Measurements from ENCODE around the gene LCAT. TPM values are rescaled to one million over a fixed set of nuclear protein-coding genes. Genes with fewer than 3 reads are reported as not detected.

LCAT gene
- 10 to 100 TPM in 1 of 2 donors, 1 to 10 TPM in 1; 6.2 to 22.9 TPM for polyA plus RNA-seq

- Histone ChIP-seq H3K36me3 (ENCODE audit: control insufficient read depth in 2 of 2, insufficient read depth in 2 of 2, low read length in 1 of 2) (peaks cover 7 to 39% of the 10 kb centered on the region in 2 donors), H3K4me3 (ENCODE audit: low read depth in 1 of 2, low read length in 2 of 2) (no peak within 1 kb of the TSS), H3K27ac (ENCODE audit: low read depth in 2 of 2, low read length in 1 of 2) (peak within 1 kb of the TSS; percentile 35 to 51), H3K9me3 (ENCODE audit: control insufficient read depth in 2 of 2, insufficient read depth in 1 of 2, low read depth in 1 of 2, low read length in 1 of 2) (no peaks in the 10 kb centered on the region), H3K4me1 (ENCODE audit: control insufficient read depth in 2 of 2, insufficient read depth in 2 of 2, low read length in 1 of 2) (peaks cover 0 to 10% of the 10 kb centered on the region in 2 donors), H3K27me3 (ENCODE audit: control insufficient read depth in 1 of 2, insufficient read depth in 2 of 2, low read length in 2 of 2) (no peaks in the 10 kb centered on the region)
- WGBS, 2 donors: 59 to 64% methylated on average over 21 to 23 of the region's 23 CpGs
Observed at GRCh38 chr16:67943619-67944504, at the start of gene LCAT. Gene LCAT, minus strand, starts transcription at chr16:67944120. Its CDS starts 19 bp downstream, at chr16:67944101.

GRCh38 chr16:67993207-67994039 lies 49.5 kb upstream of the LCAT start:
- Histone ChIP-seq H3K36me3 (ENCODE audit: control insufficient read depth in 2 of 2, insufficient read depth in 2 of 2, low read length in 1 of 2) (peaks cover 0 to 4% of the 10 kb centered on the region in 2 donors), H3K27me3 (ENCODE audit: control insufficient read depth in 1 of 2, insufficient read depth in 2 of 2, low read length in 2 of 2) (no peaks in the 10 kb centered on the region), H3K4me1 (ENCODE audit: control insufficient read depth in 2 of 2, insufficient read depth in 2 of 2, low read length in 1 of 2) (peaks cover 0 to 13% of the 10 kb centered on the region in 2 donors), H3K27ac (ENCODE audit: low read depth in 2 of 2, low read length in 1 of 2) (peak overlapping the region; percentile 6 to 52), H3K9me3 (ENCODE audit: control insufficient read depth in 2 of 2, insufficient read depth in 1 of 2, low read depth in 1 of 2, low read length in 1 of 2) (no peaks in the 10 kb centered on the region), H3K4me3 (ENCODE audit: low read depth in 1 of 2, low read length in 2 of 2) (peak overlapping the region in 1 of 2 donors; percentile 42)
- WGBS, 2 donors: 13 to 23% methylated on average over 22 to 39 of the region's 39 CpGs

- Histone ChIP-seq H3K36me3 (ENCODE audit: control insufficient read depth in 2 of 2, insufficient read depth in 2 of 2, low read length in 1 of 2) (peaks cover 0 to 4% of the 10 kb centered on the region in 2 donors), H3K27ac (ENCODE audit: low read depth in 2 of 2, low read length in 1 of 2) (peak overlapping the region in 1 of 2 donors; percentile 6), H3K4me3 (ENCODE audit: low read depth in 1 of 2, low read length in 2 of 2) (no peak overlapping the region), H3K9me3 (ENCODE audit: control insufficient read depth in 2 of 2, insufficient read depth in 1 of 2, low read depth in 1 of 2, low read length in 1 of 2) (no peaks in the 10 kb centered on the region), H3K4me1 (ENCODE audit: control insufficient read depth in 2 of 2, insufficient read depth in 2 of 2, low read length in 1 of 2) (peaks cover 0 to 13% of the 10 kb centered on the region in 2 donors), H3K27me3 (ENCODE audit: control insufficient read depth in 1 of 2, insufficient read depth in 2 of 2, low read length in 2 of 2) (no peaks in the 10 kb centered on the region)
- 71% methylated on average over 20 of the region's 20 CpGs for WGBS, 2 donors
Observed at GRCh38 chr16:67992661-67993206, 48.8 kb upstream of the LCAT start.

- Histone ChIP-seq H3K27ac (ENCODE audit: low read depth in 2 of 2, low read length in 1 of 2) (no peak overlapping the region), H3K4me3 (ENCODE audit: low read depth in 1 of 2, low read length in 2 of 2) (no peak overlapping the region), H3K4me1 (ENCODE audit: control insufficient read depth in 2 of 2, insufficient read depth in 2 of 2, low read length in 1 of 2) (peaks cover 0 to 13% of the 10 kb centered on the region in 2 donors), H3K27me3 (ENCODE audit: control insufficient read depth in 1 of 2, insufficient read depth in 2 of 2, low read length in 2 of 2) (no peaks in the 10 kb centered on the region), H3K36me3 (ENCODE audit: control insufficient read depth in 2 of 2, insufficient read depth in 2 of 2, low read length in 1 of 2) (peaks cover 0 to 4% of the 10 kb centered on the region in 2 donors), H3K9me3 (ENCODE audit: control insufficient read depth in 2 of 2, insufficient read depth in 1 of 2, low read depth in 1 of 2, low read length in 1 of 2) (no peaks in the 10 kb centered on the region)
- 82 to 93% methylated on average over 6 of the region's 6 CpGs for WGBS, 2 donors
Observed at GRCh38 chr16:67990018-67990386, 46.1 kb upstream of the LCAT start.

- H3K4me1 ChIP-seq (ENCODE audit: control insufficient read depth in 2 of 2, insufficient read depth in 2 of 2, low read length in 1 of 2): peaks cover 0 to 15% of the 10 kb centered on the region in 2 donors
- WGBS, 2 donors: 85% methylated on average over 8 of the region's 8 CpGs
- H3K36me3 ChIP-seq (ENCODE audit: control insufficient read depth in 2 of 2, insufficient read depth in 2 of 2, low read length in 1 of 2): peaks cover 0 to 4% of the 10 kb centered on the region in 2 donors
- no peaks in the 10 kb centered on the region for H3K27me3 ChIP-seq (ENCODE audit: control insufficient read depth in 1 of 2, insufficient read depth in 2 of 2, low read length in 2 of 2)
- H3K9me3 ChIP-seq (ENCODE audit: control insufficient read depth in 2 of 2, insufficient read depth in 1 of 2, low read depth in 1 of 2, low read length in 1 of 2): no peaks in the 10 kb centered on the region
- no peak overlapping the region for H3K27ac ChIP-seq (ENCODE audit: low read depth in 2 of 2, low read length in 1 of 2)
- no peak overlapping the region for H3K4me3 ChIP-seq (ENCODE audit: low read depth in 1 of 2, low read length in 2 of 2)
Observed at GRCh38 chr16:67989322-67990017, 45.5 kb upstream of the LCAT start.

- 75 to 88% methylated on average over 3 of the region's 3 CpGs for WGBS, 2 donors
- no peaks in the 10 kb centered on the region for H3K27me3 ChIP-seq (ENCODE audit: control insufficient read depth in 1 of 2, insufficient read depth in 2 of 2, low read length in 2 of 2)
- H3K9me3 ChIP-seq (ENCODE audit: control insufficient read depth in 2 of 2, insufficient read depth in 1 of 2, low read depth in 1 of 2, low read length in 1 of 2): no peaks in the 10 kb centered on the region
- H3K27ac ChIP-seq (ENCODE audit: low read depth in 2 of 2, low read length in 1 of 2): no peak overlapping the region
- H3K4me1 ChIP-seq (ENCODE audit: control insufficient read depth in 2 of 2, insufficient read depth in 2 of 2, low read length in 1 of 2): peaks cover 0 to 12% of the 10 kb centered on the region in 2 donors
- H3K4me3 ChIP-seq (ENCODE audit: low read depth in 1 of 2, low read length in 2 of 2): no peak overlapping the region
- peaks cover 0 to 4% of the 10 kb centered on the region in 2 donors for H3K36me3 ChIP-seq (ENCODE audit: control insufficient read depth in 2 of 2, insufficient read depth in 2 of 2, low read length in 1 of 2)
Observed at GRCh38 chr16:67988675-67989074, 44.8 kb upstream of the LCAT start.

GRCh38 chr16:67987460-67988160 lies 43.7 kb upstream of the LCAT start:
- no peak overlapping the region for H3K27ac ChIP-seq (ENCODE audit: low read depth in 2 of 2, low read length in 1 of 2)
- H3K36me3 ChIP-seq (ENCODE audit: control insufficient read depth in 2 of 2, insufficient read depth in 2 of 2, low read length in 1 of 2): peaks cover 0 to 4% of the 10 kb centered on the region in 2 donors
- no peaks in the 10 kb centered on the region for H3K27me3 ChIP-seq (ENCODE audit: control insufficient read depth in 1 of 2, insufficient read depth in 2 of 2, low read length in 2 of 2)
- WGBS, 2 donors: 74 to 78% methylated on average over 11 of the region's 11 CpGs
- H3K4me3 ChIP-seq (ENCODE audit: low read depth in 1 of 2, low read length in 2 of 2): no peak overlapping the region
- H3K9me3 ChIP-seq (ENCODE audit: control insufficient read depth in 2 of 2, insufficient read depth in 1 of 2, low read depth in 1 of 2, low read length in 1 of 2): no peaks in the 10 kb centered on the region
- peaks cover 0 to 3% of the 10 kb centered on the region in 2 donors for H3K4me1 ChIP-seq (ENCODE audit: control insufficient read depth in 2 of 2, insufficient read depth in 2 of 2, low read length in 1 of 2)

- H3K27ac ChIP-seq (ENCODE audit: low read depth in 2 of 2, low read length in 1 of 2): no peak overlapping the region
- peaks cover 0 to 4% of the 10 kb centered on the region in 2 donors for H3K36me3 ChIP-seq (ENCODE audit: control insufficient read depth in 2 of 2, insufficient read depth in 2 of 2, low read length in 1 of 2)
- H3K4me3 ChIP-seq (ENCODE audit: low read depth in 1 of 2, low read length in 2 of 2): no peak overlapping the region
- no peaks in the 10 kb centered on the region for H3K27me3 ChIP-seq (ENCODE audit: control insufficient read depth in 1 of 2, insufficient read depth in 2 of 2, low read length in 2 of 2)
- WGBS, 2 donors: 87 to 89% methylated on average over 5 of the region's 5 CpGs
- no peaks in the 10 kb centered on the region for H3K9me3 ChIP-seq (ENCODE audit: control insufficient read depth in 2 of 2, insufficient read depth in 1 of 2, low read depth in 1 of 2, low read length in 1 of 2)
- H3K4me1 ChIP-seq (ENCODE audit: control insufficient read depth in 2 of 2, insufficient read depth in 2 of 2, low read length in 1 of 2): peaks cover 0 to 2% of the 10 kb centered on the region in 2 donors
Observed at GRCh38 chr16:67986949-67987348, 43.0 kb upstream of the LCAT start.
